NT2/D1 (cell line): ENCODE data around the gene LSM2.
"Not testable (repeated sequence)": the region's sequence is repeated elsewhere in the genome, so short reads cannot be mapped to it uniquely, and the experiment has no call there.

Experiments
- SUZ12 ChIP-seq: IDR thresholded peaks from 2 replicates; pipeline ENCODE4 v1.6.1; 2011; ENCODE audit not compliant: insufficient read length, insufficient read depth; ENCODE audit errors: extremely low read depth
- YY1 ChIP-seq: IDR thresholded peaks from 2 replicates; pipeline ENCODE4 v1.6.1; 2011; ENCODE audit not compliant: insufficient read length, insufficient read depth
- ZNF274 ChIP-seq: IDR thresholded peaks from 2 replicates; pipeline ENCODE4 v1.6.1; 2011; ENCODE audit warnings: mild to moderate bottlenecking, low read depth, low read length

GRCh38 chr6:31817929-31818511, 11.3 kb upstream of the LSM2 start:
- TF ChIP-seq SUZ12, YY1, ZNF274: not testable (repeated sequence)
